Peyer's patch (tissue), 4 donors: ENCODE results near the gene NEDD9. TPM values are rescaled to one million over a fixed set of nuclear protein-coding genes. Genes with fewer than 3 reads are reported as not detected.

Experiments
- DNase-seq, 3 donors: peaks; one replicate each; pipeline ENCODE4 v3.0.0-alpha.2; 2017 to 2019
- H3K27ac ChIP-seq, 4 donors: fragments of 200-600 bp; sonication (generic); one replicate each; pipeline ENCODE4 v1.5.1; 2016 to 2019
- H3K27me3 ChIP-seq, 2 donors: fragments of 200-600 bp; sonication (generic); one replicate each; pipeline ENCODE4 v1.5.1; 2019
- H3K36me3 ChIP-seq, 3 donors: fragments of 200-600 bp; sonication (generic); one replicate each; pipeline ENCODE4 v1.5.1; 2016 to 2019
- H3K4me1 ChIP-seq, 4 donors: fragments of 200-600 bp; sonication (generic); one replicate each; pipeline ENCODE4 v1.5.1; 2016 to 2019
- H3K4me3 ChIP-seq, 4 donors: fragments of 200-600 bp; sonication (generic); 1 replicate in 3 of 4; 2 replicates in 1 of 4; pipeline ENCODE4 v1.5.1; 2016 to 2019; ENCODE audit warnings: mild to moderate bottlenecking in 1 of 4
- H3K9me3 ChIP-seq, 4 donors: fragments of 200-600 bp; sonication (generic); one replicate each; pipeline ENCODE4 v1.5.1; 2016 to 2019; ENCODE audit warnings: mild to moderate bottlenecking in 1 of 4
- CTCF ChIP-seq, 6 experiments: fragments of 450-650 bp in 4 of 6; fragments of 200-600 bp in 2 of 6; sonication (generic) in 1 of 6; IDR thresholded peaks; one replicate each; pipeline ENCODE4 v1.5.1; 2017 to 2019; ENCODE audit warnings: antibody characterized with exemption in 6 of 6, mild to moderate bottlenecking in 3 of 6, moderate library complexity in 1 of 6
- POLR2A ChIP-seq, 2 donors: fragments of 450-650 bp; IDR thresholded peaks; one replicate each; pipeline ENCODE4 v1.5.1; 2017; ENCODE audit warnings: antibody characterized with exemption in 2 of 2, mild to moderate bottlenecking in 2 of 2, moderate library complexity in 2 of 2
- total RNA-seq, 4 donors: library from RNA; depleted of rRNA; stranded (reverse); fragments of >200 nt; gene quantifications; one replicate each; pipeline ENCODE4 v1.1.0, GENCODE V29; 2016

NEDD9 gene
- total RNA-seq, 4 donors from 2014 or later: 63.9 to 97.0 (median 87.5) TPM

DNA sequence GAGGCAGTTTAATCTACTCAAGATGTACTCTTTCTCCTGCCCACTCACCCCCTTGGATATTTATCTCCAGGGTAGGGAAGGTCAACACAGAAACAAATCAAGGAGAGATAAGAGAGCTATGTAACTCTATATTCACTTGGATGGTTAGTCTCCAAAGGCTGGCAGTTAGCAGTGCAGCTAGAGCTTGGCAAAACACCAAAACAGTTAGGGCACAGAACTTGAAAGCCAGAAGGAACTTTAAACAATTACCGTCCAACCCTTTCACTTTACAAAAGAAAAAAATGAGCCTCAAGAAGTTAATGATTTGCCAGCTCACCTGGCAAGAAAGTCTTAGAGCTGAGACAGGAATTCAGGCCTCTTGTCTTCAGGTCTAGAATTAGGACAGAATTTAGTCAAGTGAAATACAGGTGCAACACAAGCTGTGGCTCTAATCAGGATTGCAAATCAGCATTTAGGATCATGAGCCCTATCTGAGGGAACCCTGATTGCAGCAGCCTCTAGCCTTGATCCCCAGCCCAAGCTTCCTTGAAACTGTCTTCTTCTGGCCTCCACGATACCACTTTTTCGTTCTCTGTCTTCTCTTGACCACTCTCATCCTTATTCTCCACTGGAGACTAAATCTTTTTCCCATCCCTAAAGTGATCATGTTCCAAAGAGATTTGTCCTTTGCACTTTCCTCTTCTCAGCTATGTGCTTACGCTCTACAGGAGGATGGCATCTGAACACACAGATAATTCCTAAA is 14.9 kb downstream of the NEDD9 start:
- TF ChIP-seq CTCF (IDR thresholded peaks at IDR 0.05) (no peak), POLR2A (IDR thresholded peaks at IDR 0.05) (no peak)
- H3K9me3 ChIP-seq: no peaks in the 10 kb centered on the region
- no peaks in the 10 kb centered on the region for H3K27me3 ChIP-seq
- no peak for DNase-seq
- H3K36me3 ChIP-seq: peaks cover 0 to 24% (median 0%) of the 10 kb centered on the region in 3 donors
- H3K4me1 ChIP-seq: peaks cover 0 to 87% (median 4%) of the 10 kb centered on the region in 4 donors
- peak overlapping the region in 3 of 4 donors; percentile 16 to 73 (median 67) for H3K27ac ChIP-seq
- no peak overlapping the region for H3K4me3 ChIP-seq

DNA sequence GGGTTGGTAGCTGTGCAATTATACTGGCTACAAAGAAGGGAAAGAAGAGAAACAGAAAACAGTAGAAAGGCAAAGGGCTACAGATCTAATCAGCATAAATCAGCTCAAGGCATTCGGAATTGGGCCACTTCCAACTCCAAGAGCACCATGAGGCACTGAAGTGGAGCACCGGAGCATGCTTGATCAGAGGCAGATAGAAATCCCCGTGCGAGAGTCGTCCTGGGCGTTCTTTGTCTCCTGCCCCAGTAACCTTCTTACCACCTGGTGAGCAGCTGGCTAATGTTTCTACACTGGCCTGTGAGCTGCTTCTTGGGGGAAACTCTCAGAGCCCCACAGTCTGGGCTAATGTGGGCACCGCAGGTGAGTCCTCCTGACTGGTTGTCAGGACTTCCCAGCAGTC is 16.7 kb downstream of the NEDD9 start:
- Histone ChIP-seq H3K27me3 (no peaks in the 10 kb centered on the region), H3K27ac (peak overlapping the region in 2 of 4 donors; percentile 44 to 69), H3K4me1 (peaks cover 0 to 80% (median 4%) of the 10 kb centered on the region in 4 donors), H3K9me3 (no peaks in the 10 kb centered on the region), H3K36me3 (peaks cover 0 to 41% (median 0%) of the 10 kb centered on the region in 3 donors), H3K4me3 (no peak overlapping the region)
- no peak for TF ChIP-seq CTCF (IDR thresholded peaks at IDR 0.05)
- no peak for TF ChIP-seq POLR2A (IDR thresholded peaks at IDR 0.05)
- DNase-seq: no peak

- DNase-seq: no peak
- H3K4me1 ChIP-seq: peaks cover 0 to 76% (median 4%) of the 10 kb centered on the region in 4 donors
- no peak for TF ChIP-seq POLR2A (IDR thresholded peaks at IDR 0.05)
- no peak for TF ChIP-seq CTCF (IDR thresholded peaks at IDR 0.05)
- peaks cover 0 to 50% (median 0%) of the 10 kb centered on the region in 3 donors for H3K36me3 ChIP-seq
- no peaks in the 10 kb centered on the region for H3K27me3 ChIP-seq
- peak overlapping the region in 2 of 4 donors; percentile 44 to 69 for H3K27ac ChIP-seq
- no peak overlapping the region for H3K4me3 ChIP-seq
- no peaks in the 10 kb centered on the region for H3K9me3 ChIP-seq
Measured at GRCh38 chr6:11214901-11215300, 17.6 kb downstream of the NEDD9 start.

GRCh38 chr6:11214084-11214833 is 18.2 kb downstream of the NEDD9 start:
- peaks cover 0 to 73% (median 4%) of the 10 kb centered on the region in 4 donors for H3K4me1 ChIP-seq
- H3K27me3 ChIP-seq: no peaks in the 10 kb centered on the region
- no peak overlapping the region for H3K4me3 ChIP-seq
- no peaks in the 10 kb centered on the region for H3K9me3 ChIP-seq
- TF ChIP-seq CTCF (IDR thresholded peaks at IDR 0.05) (no peak), POLR2A (IDR thresholded peaks at IDR 0.05) (no peak)
- H3K36me3 ChIP-seq: peaks cover 0 to 56% (median 0%) of the 10 kb centered on the region in 3 donors
- peak overlapping the region in 2 of 4 donors; percentile 27 to 69 for H3K27ac ChIP-seq
- no peak for DNase-seq

DNA sequence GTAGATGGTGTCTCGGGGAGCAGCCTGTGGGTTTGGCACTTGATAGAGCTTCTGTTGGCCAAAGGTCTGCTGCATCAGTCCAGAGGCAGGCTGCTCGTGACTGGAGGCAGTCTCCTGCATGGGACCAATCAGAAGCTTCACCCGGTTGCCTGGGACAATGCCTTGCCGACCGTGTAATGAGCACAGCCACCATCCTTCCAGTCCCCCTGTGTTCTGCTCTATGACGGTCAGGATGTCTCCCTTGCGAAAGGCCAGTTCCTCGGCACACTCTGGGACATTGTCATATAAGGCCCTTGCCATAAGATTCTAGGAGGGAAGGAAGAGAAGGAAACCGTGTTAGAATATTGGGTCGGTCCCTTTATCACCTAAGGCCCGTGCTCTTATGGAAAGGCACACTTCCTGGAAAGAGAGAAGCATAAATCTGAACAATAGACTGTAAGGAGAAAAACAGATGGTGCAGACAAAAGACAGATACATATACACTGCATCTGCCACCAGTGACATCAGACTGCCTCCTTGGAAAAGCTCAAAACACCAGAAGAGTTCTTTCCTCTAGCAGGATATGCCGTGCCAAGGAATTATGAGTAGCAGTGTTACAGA is 18.9 kb downstream of the NEDD9 start:
- Histone ChIP-seq H3K27me3 (no peaks in the 10 kb centered on the region), H3K9me3 (no peaks in the 10 kb centered on the region), H3K27ac (peak overlapping the region; percentile 10 to 69 (median 16)), H3K4me1 (peaks cover 0 to 69% (median 4%) of the 10 kb centered on the region in 4 donors), H3K36me3 (peaks cover 0 to 62% (median 0%) of the 10 kb centered on the region in 3 donors), H3K4me3 (no peak overlapping the region)
- TF ChIP-seq POLR2A (IDR thresholded peaks at IDR 0.05) (no peak), CTCF (IDR thresholded peaks at IDR 0.05) (no peak)
- DNase-seq: no peak
